Measurements from ENCODE around the gene ACOT11.
"Not testable (repeated sequence)": the region's sequence is repeated elsewhere in the genome, so short reads cannot be mapped to it uniquely, and the experiment has no call there.

Gene ACOT11

GRCh38 chr1:54607821-54608565 is 60.0 kb downstream of the ACOT11 start:
- in situ Hi-C loops (cut with HindIII; ENCODE audit: low sequenced_read_pairs), result no loop called here

GRCh38 chr1:54608566-54609230 is 60.7 kb downstream of the ACOT11 start:
- in situ Hi-C loops (cut with HindIII; ENCODE audit: low sequenced_read_pairs), result no loop called here

GRCh38 chr1:54609301-54609921 is 61.4 kb downstream of the ACOT11 start:
- in situ Hi-C loops (cut with HindIII; ENCODE audit: low sequenced_read_pairs), result no loop called here

- in situ Hi-C loops (cut with HindIII; ENCODE audit: low sequenced_read_pairs), result no loop called here
These were observed 62.0 kb downstream of the ACOT11 start for GRCh38 chr1:54610048-54610447.

GRCh38 chr1:54610601-54611580 is 62.9 kb downstream of the ACOT11 start:
- in situ Hi-C loops (cut with HindIII; ENCODE audit: low sequenced_read_pairs), result no loop called here

GRCh38 chr1:54611621-54612020 is 63.6 kb downstream of the ACOT11 start:
- in situ Hi-C loops (cut with HindIII; ENCODE audit: low sequenced_read_pairs), result no loop called here

GRCh38 chr1:54614024-54614423 is 66.0 kb downstream of the ACOT11 start:
- in situ Hi-C loops (cut with HindIII; ENCODE audit: low sequenced_read_pairs), result no loop called here

- in situ Hi-C loops (cut with HindIII; ENCODE audit: low sequenced_read_pairs), result no loop called here
These were observed 66.5 kb downstream of the ACOT11 start for GRCh38 chr1:54614563-54614962.

- in situ Hi-C loops (cut with HindIII; ENCODE audit: low sequenced_read_pairs), result no loop called here
These were observed 67.7 kb downstream of the ACOT11 start for GRCh38 chr1:54615531-54616279.

- in situ Hi-C loops (cut with HindIII; ENCODE audit: low sequenced_read_pairs), result no loop called here
These were observed 71.7 kb downstream of the ACOT11 start for GRCh38 chr1:54619749-54620148.

GRCh38 chr1:54623216-54624007 is 75.4 kb downstream of the ACOT11 start, which contains the start of gene FAM151A:
Gene FAM151A, minus strand, starts transcription at chr1:54623525. Its CDS starts 130 bp downstream, at chr1:54623395.
- in situ Hi-C loops (cut with HindIII; ENCODE audit: low sequenced_read_pairs), result no loop called here

- in situ Hi-C loops (cut with HindIII; ENCODE audit: low sequenced_read_pairs), result no loop called here
These were observed 76.7 kb downstream of the ACOT11 start for GRCh38 chr1:54624466-54625464.

- in situ Hi-C loops (cut with HindIII; ENCODE audit: low sequenced_read_pairs), result no loop called here
These were observed 79.2 kb downstream of the ACOT11 start for GRCh38 chr1:54627196-54627595.

- in situ Hi-C loops (cut with HindIII; ENCODE audit: low sequenced_read_pairs), result not testable (repeated sequence)
These were observed 87.8 kb downstream of the ACOT11 start for GRCh38 chr1:54635804-54636203.

- in situ Hi-C loops (cut with HindIII; ENCODE audit: low sequenced_read_pairs), result not testable (repeated sequence)
These were observed 88.7 kb downstream of the ACOT11 start for GRCh38 chr1:54636461-54637446.

GRCh38 chr1:54640361-54640760 is 92.3 kb downstream of the ACOT11 start:
- in situ Hi-C loops (cut with HindIII; ENCODE audit: low sequenced_read_pairs), result no loop called here

Data from DLD1 (cell line).